ENCODE results near the gene OLA1.
"Not testable (repeated sequence)": the region's sequence is repeated elsewhere in the genome, so short reads cannot be mapped to it uniquely, and the experiment has no call there.

Gene OLA1

DNA sequence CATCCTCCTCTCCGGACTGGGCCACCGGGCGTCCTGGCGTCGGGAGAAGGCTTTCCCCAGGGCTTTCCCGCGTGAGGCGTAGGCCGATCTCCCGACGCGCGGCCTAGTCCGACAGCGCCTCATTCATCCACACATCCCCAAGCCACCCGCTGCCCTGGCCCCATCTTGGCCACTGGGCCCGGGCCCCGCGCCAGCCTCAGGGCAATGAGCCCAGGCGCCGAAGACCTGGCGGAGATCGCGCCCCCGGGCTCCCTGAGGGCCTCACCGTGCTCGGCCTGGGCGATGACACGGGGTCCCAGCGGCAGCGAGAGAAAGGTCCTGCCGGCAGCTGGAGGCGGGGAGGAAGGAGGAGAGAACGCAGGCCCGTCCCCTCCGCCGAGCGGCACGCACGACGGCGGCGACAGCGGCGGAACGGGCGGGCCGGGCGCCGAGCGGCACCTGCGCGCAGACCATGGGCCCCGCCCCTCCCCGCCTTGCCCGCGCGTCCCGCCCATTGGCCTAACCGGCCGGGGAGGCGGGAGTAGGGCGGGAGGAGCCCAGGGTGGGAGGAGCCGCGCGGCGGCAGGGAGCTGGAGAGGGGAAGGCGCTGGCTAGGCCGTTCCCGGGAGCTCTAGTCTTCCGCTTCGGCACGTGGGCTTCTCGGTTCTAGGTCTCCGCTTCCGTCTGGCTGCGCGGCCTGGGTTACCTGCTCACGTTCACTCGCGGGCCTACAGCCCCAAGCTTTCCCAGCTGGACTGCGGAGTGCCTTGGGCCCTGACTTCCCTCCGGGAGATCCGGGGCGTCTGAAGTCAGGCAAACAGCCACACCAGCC lies at the start of gene OLA1:
Gene OLA1 (minus strand): TSS at position 346 of the 811 bp plus-strand sequence. CDS start 1,717 bp downstream, outside the sequence.
- DNase-seq (ENCODE audit: low read depth): peak; percentile 98

DNA sequence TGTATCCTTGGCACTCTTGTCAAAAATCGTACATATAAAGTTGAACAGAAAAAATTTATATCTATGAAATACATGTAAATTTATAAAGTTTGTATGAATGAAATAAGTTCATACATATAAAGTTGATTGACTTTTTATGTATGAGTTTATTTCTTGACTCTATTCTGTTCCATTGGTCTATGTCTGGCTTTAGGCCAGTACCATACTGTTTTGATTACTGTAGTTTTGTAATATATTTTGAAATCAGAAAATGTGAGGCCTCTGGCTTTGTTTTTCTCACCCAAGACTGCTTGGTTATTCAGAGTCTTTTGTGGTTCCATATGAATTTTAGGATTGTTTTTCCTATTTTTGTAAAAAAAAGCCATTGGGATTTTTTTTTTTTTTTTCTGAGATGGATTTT lies 44.6 kb upstream of the OLA1 start:
- no peak for DNase-seq (ENCODE audit: low read depth)

DNA sequence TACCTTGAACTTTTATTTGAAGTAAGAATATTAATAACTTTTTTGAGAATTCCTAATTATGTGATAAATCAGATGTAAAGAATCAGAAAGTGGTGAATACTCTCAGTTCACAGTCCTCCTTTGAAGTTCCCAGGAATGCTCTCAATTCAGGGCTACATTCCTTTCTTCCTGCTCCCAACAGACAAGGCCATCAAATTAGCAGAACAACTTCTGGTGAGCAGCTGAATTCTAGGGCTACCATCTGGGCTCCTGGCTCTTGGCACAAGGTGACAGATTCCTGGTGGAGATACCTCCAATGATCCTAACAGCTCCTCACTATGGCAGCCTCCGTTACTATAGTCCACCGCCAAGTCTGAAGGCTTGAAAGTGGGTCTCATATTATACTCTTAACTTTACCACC lies 37.8 kb upstream of the OLA1 start:
- no peak for DNase-seq (ENCODE audit: low read depth)

DNA sequence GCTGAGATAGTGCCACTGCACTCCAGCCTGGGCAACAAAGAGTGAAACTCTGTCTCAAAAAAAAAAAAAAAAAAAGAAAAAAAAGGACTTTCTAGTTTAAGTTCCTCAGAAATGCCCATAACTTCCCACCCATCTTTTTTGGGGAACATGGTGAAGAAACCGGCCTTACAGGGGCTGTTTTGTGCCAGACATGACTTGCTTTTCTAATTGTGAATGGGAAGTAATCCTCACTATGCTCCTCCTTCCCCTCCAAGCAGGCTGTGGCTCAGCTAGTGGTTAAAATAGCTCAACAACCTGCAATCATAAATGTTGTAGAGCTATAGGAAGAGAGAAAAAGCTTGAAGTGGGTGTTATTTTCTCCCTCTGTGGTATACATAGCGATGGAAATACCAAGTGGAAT lies 34.1 kb upstream of the OLA1 start:
- DNase-seq (ENCODE audit: low read depth): no peak

DNA sequence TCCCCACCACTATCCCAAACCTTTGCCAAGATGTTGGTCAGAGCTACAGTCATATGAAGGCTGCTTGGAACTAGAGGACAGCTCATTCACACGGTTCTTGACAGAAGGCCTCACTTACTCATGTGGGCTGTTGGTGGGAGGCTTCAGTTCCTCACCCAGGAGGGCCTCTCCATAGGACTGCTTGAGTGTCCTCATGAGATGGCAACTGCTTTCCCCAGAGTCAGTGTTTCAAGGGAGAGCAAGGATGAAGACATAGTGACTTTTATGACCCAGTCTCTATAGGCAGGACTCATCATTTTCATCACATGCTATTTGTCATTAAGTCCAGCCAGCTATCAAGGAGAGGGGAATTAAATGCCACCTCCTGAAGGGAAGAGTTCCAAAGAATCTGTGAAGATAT lies 33.4 kb upstream of the OLA1 start:
- no peak for DNase-seq (ENCODE audit: low read depth)

DNA sequence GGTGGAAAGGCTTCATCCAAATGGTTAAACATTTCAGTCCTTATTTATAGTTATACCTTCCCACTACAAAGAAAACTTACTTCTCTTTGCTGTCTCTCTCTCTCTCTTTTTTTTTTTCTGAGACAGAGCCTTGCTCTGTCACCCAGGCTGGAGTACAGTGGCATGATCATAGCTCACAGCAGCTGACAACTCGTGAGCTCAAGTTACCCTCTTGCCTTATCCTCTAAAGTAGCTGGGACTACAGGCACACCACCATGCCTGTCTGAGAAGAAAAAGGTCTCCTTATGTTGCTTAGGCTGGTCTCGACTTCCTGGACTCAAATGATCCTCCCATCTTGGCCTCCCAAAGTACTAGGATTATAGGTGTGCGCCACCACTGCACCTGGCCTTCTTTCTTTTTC lies 32.3 kb upstream of the OLA1 start:
- no peak for DNase-seq (ENCODE audit: low read depth)

DNA sequence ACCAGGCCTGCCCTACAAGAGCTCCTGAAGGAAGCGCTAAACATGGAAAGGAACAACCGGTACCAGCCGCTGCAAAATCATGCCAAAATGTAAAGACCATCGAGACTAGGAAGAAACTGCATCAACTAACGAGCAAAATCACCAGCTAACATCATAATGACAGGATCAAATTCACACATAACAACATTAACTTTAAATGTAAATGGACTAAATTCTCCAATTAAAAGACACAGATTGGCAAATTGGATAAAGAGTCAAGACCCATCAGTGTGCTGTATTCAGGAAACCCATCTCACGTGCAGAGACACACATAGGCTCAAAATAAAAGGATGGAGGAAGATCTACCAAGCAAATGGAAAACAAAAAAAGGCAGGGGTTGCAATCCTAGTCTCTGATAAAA lies 21.9 kb upstream of the OLA1 start:
- not testable (repeated sequence) for DNase-seq (ENCODE audit: low read depth)

DNA sequence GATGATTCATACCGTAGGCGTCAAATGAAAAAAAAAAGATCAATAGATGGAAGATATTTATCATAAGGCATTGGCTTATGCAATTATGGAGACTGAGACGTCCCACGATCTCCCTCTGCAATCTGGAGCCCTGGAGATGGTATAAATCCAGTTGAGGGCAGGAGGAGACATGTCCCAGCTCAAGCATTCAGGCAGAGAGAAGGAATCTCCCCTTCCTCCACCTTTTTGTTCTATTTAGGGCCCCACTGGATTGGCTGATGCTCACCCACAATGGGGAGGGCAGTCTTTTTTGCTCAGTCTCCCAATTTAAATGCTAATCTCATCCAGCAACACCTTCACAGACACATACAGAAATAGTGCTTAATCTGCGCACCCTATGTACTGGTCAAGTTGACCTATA lies 18.0 kb upstream of the OLA1 start:
- DNase-seq (ENCODE audit: low read depth): no peak

DNA sequence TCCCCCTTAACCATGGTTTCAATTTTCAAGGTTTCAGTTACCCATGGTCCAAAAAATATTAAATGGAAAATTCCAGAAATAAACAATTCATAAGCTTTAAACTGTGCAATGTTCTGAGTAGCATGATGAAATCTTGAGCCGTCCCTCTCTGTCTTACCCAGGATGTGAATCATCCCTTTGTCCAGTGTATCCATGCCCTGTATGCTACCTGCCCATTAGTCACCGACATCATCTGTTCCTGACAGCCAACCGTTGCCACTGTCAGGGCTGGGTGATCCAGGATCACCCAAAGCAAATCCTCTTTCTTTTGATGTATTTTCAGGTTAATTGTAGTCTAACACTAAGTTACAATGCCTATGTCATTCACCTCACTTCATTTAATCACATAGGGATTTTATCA lies 15.7 kb upstream of the OLA1 start:
- DNase-seq (ENCODE audit: low read depth): no peak

DNA sequence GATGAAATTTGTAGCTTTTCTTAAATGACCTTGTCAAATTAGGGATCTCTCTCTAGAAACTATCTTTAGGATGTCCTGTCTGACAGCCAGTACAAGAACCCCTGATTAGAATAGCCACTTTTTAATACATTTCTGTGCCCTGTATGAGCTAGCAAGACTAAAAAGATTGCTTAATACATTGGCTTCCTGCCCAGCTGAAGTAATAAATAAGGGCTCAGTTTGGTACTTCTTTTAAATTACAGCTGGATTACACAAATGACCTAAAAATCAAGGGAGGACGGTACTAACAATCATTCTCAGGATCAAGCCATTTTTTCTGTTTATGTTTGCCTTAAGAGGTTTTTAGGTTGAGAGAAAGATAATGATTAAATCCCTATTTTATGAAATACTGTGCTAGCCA lies 11.6 kb upstream of the OLA1 start:
- no peak for DNase-seq (ENCODE audit: low read depth)

DNA sequence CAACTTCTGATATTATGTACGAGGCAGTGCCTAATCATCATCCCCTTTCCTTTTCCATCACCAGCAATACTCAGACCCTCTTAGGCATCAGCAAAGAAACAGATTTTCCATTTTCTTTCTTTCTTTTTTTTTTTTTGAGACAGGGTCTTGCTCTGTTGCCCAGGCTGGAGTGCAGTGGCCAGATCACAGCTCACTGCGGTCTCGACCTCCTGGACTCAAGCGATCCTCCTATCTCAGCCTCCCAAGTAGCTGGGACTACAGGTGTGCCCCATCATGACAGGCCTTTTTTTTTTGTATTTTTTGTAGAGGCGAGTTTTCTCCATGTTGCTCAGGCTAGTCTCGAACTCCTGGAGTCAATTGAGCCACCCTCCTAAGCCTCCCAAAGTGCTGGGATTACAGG lies 5.9 kb upstream of the OLA1 start:
- DNase-seq (ENCODE audit: low read depth): no peak

DNA sequence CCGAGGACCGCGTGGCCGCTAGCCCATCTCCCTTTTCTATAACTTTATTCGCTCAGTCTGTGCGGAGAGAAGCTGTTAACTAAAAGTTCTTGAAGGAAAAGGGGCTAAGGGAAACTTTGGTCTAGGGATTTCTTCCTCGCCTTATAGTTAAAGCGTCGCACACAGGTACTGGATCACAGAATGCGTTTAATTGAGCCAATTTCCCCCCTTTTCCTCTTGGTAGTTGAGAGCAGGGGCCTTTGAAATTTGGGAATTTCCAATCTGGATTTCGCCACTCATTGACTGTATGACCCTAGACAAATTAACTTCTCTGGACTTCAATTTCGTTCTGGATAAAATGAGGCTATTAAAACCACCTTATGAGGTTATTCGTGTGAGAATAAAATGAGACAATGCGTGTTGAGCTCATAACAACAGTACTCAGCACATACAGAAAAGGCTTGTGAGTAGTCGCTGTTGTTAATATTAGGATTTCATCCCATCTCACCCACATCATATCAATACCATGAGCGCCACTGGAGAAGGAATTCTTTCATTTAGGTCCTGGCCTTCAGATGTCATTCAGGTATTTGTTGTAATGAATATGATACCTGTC lies 763 bp upstream of the OLA1 start:
- DNase-seq (ENCODE audit: low read depth): no peak

DNA sequence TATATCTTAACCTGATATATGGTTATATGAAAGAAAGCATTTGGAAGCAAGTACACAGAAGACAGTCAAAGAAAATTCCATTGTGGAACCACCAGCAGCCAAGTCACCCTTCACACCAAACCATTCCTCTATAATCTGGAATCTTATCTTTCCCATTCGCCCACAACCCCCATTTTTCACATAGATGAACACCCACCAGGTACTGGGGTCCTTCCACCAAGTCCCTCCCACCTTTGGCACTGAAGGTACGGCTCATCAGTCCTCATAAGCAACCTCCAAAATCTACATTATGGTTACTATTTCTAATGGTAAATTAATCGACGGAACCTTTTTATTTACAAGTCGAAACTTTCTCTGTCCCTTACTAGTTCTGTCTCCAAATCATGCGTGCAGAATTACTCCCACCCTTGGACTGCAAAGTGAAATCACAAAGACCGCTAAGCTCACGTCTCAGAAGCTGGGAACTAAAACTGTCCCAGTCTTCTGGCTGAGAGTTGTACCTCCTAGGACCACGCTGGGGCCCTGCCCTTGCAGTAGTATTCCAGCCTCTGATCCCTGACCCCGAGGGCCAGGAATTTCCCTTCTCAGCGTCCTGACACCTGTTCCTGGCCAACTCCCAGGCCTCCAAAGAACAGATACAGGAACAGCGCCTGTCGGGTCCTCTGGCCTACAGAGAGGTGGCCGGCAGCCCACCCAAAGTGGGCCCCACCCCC lies 702 bp downstream of the OLA1 start:
- no peak for DNase-seq (ENCODE audit: low read depth)

DNA sequence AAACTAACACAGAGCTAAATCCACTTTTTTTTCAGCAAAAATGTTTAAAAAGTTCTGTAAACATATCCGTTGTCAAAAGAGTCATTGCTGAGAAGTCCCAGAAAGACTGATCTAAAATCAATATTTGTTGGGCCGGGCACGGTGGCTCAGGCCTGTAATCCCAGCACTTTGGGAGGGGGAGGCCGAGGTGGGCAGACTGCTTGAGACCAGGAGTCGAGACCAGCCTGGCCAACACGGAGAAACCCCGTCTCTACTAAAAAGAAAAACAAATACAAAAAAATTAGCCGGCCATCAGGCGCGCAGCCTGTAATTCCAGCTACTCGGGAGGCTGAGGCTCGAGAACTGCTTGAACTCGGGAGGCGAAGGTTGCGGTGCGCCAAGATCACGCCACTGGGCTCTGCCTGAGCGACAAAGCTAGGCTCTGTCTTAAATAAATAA lies 1.4 kb downstream of the OLA1 start:
- DNase-seq (ENCODE audit: low read depth): no peak

DNA sequence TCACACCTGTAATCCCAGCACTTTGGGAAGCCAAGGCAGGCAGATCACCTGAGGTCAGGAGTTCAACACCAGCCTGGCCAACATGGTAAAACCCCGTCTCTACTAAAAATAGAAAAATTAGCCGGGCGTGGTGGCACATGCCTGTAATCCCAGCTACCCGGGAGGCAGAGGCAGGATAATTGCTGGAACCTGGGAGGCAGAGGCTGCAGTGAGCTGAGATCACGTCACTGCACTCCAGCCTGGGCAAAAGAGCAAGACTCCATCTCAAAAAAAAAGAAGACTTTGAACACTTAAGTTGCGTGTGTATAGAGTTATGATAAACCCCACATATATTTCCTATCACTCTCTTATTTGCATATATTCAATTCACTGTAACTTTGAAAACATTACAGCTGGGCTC lies 2.7 kb downstream of the OLA1 start:
- DNase-seq (ENCODE audit: low read depth): not testable (repeated sequence)

DNA sequence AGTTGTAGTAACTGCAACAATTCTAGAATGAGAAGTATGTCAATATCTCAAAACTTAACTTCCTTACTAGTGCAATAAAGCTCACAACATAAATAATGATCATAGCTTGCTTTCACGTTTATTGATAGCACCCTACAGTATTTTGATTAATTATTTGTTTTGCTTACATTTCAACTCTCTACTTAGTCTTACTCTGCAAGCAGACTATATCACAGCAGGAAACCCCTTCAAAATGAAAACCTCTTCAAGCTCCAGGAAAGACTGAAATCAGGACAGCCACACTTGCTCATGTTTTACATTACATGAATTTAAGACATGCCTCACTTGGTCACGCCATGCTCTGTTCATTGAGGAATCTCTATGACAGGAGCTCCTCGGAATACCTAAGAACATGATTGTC lies 3.3 kb downstream of the OLA1 start:
- DNase-seq (ENCODE audit: low read depth): no peak

DNA sequence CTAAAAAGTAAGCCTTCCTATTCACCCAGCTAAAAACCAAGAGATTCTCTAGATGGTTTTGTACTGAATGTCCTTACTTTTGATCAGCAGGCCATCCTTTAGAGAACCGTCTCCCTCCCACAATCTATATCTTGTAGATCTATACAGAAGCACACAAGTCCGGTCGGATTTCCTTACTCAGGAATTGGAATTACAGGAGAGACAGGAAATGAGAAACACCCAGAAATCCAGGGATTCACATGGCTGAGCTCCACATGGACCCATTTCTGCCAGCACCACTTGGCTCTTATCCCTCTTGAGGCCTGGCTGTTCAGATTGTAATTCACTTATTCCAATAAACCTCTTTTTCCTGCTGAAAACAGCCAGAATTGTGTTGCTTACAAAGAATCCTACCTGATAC lies 4.5 kb downstream of the OLA1 start:
- no peak for DNase-seq (ENCODE audit: low read depth)

DNA sequence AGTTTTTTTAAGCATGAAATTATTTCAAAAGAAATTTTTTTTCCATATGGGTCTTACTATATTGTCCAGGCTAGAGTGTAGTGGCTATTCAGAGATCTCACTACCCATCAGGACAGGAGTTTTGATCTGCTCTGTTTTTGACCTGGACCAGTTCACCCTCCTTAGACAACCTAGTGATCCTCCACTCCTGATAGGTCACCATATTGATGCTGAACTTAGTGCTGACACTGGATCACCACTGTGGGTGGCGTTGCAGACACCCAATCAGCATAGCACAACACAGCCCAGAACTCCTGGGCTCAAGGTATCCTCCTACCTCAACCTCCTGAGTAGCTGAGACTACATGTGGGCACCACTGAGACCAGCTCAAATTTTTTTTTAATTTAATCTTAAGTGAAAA lies 8.2 kb downstream of the OLA1 start:
- DNase-seq (ENCODE audit: low read depth): no peak

DNA sequence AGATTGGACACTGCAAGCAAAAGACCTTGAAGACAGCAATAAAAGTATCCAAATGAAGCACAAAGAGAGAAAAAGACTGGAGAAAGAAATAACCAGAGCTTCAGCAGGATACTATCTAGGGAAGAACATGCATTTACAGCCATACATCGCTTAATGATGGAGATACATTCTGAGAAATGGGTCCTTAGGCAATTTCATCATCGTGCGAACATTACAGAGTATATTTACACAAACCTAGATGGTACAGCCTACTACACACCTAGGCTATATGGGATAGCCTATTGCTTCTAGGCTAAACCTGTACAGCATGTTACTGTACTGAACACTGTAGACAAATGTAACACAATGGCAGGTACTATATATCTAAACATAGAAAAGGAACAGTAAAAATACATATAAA lies 11.9 kb downstream of the OLA1 start:
- DNase-seq (ENCODE audit: low read depth): no peak

DNA sequence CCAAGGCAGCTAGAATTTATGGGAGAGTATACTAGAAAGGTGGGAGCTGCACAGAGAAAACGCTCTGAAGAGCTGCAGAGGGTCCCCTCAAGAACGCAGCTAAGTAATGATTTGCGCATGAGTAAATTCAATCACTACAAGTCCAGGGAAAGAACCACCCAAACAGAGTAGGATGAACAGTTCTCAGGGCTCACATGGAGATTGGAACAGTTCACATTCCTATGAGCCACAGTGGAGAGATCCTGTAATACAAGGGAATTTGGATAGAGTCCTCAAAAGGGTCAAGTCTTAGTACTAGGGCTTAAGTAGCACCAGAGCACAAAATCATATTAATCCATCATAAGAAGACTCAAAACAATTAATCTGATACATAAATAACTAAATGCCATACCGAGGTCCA lies 12.7 kb downstream of the OLA1 start:
- no peak for DNase-seq (ENCODE audit: low read depth)

DNA sequence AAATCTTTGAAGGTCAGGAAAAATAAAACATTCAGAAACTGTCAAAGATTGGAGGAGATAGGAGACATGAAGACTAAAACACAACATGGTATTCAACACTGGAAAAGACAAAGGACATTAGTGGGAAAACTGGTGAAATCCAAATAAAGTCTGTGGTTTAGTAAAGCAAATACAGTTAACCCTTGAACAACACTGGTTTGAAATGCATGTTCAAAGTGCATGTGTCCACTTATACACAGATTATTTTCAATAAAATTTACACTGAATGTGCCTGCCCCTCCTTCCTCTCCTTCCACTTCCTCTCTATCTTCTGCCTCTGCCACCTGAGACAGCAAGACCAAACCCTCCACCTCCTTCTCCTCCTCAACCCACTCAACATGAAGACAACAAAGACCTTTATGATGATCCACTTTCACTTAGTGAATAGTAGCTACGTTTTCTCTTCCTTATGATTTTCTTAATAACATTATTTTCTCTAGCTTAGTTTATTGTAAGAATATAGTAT lies 14.5 kb downstream of the OLA1 start:
- DNase-seq (ENCODE audit: low read depth): no peak

DNA sequence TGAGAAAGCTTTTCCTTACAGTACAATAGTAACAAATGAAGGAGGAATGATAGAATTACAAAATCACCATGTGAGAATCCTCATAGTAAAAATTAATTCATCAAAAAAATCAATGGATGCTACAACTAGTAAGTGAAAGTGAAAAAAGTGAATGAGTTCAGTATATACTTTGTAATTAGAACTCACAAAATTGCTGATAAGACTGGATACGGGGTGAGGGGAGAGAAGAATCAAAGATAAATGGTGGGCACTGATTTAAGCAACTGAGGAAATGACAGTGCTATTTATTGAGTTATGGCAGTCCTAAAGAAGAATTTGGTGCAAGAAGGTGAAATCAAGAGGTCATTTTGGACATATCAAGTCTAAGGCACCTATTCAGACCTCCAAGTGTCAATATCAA lies 20.6 kb downstream of the OLA1 start:
- DNase-seq (ENCODE audit: low read depth): no peak

DNA sequence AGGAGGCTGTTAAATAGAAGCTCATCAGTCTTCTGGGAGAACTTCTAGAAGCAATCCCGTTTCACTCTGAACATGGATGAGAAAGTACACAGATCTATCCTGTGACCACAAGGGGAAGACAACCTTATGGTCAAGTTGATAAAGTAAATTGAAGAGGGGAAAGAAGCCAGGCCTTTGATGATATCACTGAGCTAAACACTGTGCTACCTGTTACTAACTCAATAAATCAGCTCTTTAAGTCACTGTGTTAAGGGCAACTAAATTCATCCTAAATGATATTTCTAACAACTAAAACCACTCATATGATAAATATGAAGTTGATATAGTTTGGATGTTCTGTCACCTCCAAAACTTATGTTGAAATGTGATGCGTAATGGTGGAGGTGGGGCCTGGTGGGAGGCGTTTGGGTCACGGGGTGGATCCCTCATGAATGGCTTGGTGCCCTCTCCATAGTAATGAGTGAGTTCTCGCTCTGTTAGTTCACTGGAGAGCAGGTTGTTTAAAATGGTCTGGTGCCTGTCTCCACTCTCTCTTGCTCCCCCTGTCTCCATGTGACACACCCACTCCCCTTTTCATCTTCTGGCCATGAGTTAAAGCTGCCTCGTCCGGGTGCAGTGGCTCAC lies 23.6 kb downstream of the OLA1 start:
- no peak for DNase-seq (ENCODE audit: low read depth)
